SKM-1 (cell line): Measurements from ENCODE around the gene LHPP.
"Not testable (repeated sequence)": the region's sequence is repeated elsewhere in the genome, so short reads cannot be mapped to it uniquely, and the experiment has no call there.

Source experiments
- DNase-seq: peaks from one replicate; lab custom pipeline; 2025; ENCODE audit not compliant: unreplicated experiment; lab: John Stamatoyannopoulos, UW

Gene LHPP

GRCh38 chr10:124461642-124462347 lies at the start of gene LHPP:
TSS of gene LHPP (plus strand) at chr10:124461823. CDS start at chr10:124461863, 40 bp downstream.
- peak; percentile 21 for DNase-seq

GRCh38 chr10:124414076-124414475 lies 47.5 kb upstream of the LHPP start:
- no peak for DNase-seq

GRCh38 chr10:124415210-124415609 lies 46.4 kb upstream of the LHPP start:
- no peak for DNase-seq

- no peak for DNase-seq
Measured at GRCh38 chr10:124416733-124417132, 44.9 kb upstream of the LHPP start.

- no peak for DNase-seq
Measured at GRCh38 chr10:124417895-124418725, 43.5 kb upstream of the LHPP start.

- DNase-seq, result peak; percentile 87
Measured at GRCh38 chr10:124418726-124419501, 42.7 kb upstream of the LHPP start, which contains the start of gene OAT. TSS of gene OAT (minus strand) at chr10:124418923. CDS start at chr10:124412171, 6,752 bp downstream.

GRCh38 chr10:124419635-124420034 lies 42.0 kb upstream of the LHPP start:
- no peak for DNase-seq

- no peak for DNase-seq
Measured at GRCh38 chr10:124420254-124420653, 41.4 kb upstream of the LHPP start.

GRCh38 chr10:124422742-124423141 lies 38.9 kb upstream of the LHPP start:
- no peak for DNase-seq

- DNase-seq, result no peak
Measured at GRCh38 chr10:124423813-124424212, 37.8 kb upstream of the LHPP start.

GRCh38 chr10:124425227-124425962 lies 36.2 kb upstream of the LHPP start:
- DNase-seq, result no peak

- DNase-seq, result no peak
Measured at GRCh38 chr10:124428207-124428777, 33.3 kb upstream of the LHPP start.

- no peak for DNase-seq
Measured at GRCh38 chr10:124429576-124429975, 32.0 kb upstream of the LHPP start.

GRCh38 chr10:124430077-124430476 lies 31.5 kb upstream of the LHPP start:
- DNase-seq, result no peak

GRCh38 chr10:124433461-124433860 lies 28.2 kb upstream of the LHPP start:
- DNase-seq, result no peak

GRCh38 chr10:124435683-124436082 lies 25.9 kb upstream of the LHPP start:
- DNase-seq, result not testable (repeated sequence)

GRCh38 chr10:124436191-124436638 lies 25.4 kb upstream of the LHPP start:
- no peak for DNase-seq

GRCh38 chr10:124441694-124442093 lies 19.9 kb upstream of the LHPP start:
- not testable (repeated sequence) for DNase-seq

- DNase-seq, result no peak
Measured at GRCh38 chr10:124446830-124447750, 14.5 kb upstream of the LHPP start.
